ENCODE measurements around the gene ILF2. TPM values are rescaled to one million over a fixed set of nuclear protein-coding genes. Genes with fewer than 3 reads are reported as not detected.
A peak's percentile ranks its signal among the peaks of the same experiment; 100 is the strongest.

Gene ILF2
- polyA plus RNA-seq, 1 of the 3 experiments (the other 2 are of a cell fraction): 189 TPM

GRCh38 chr1:153652805-153653500 is 17.8 kb downstream of the ILF2 start:
- DNase-seq: no peak
- Histone ChIP-seq H3K4me2 (no peak overlapping the region), H3K4me1 (ENCODE audit: control insufficient read depth in 1 of 2, insufficient read depth in 2 of 2, low read depth in 1 of 2, low read length in 1 of 2) (peaks cover 0 to 10% of the 10 kb centered on the region in 2 experiments; a peak in 1 of 4 replicates), H3K4me3 (ENCODE audit: low read depth in 2 of 2, low read length in 1 of 2) (no peak overlapping the region), H3K27me3 (ENCODE audit: insufficient read depth) (no peaks in the 10 kb centered on the region), H3K36me3 (replicated peaks in 1 of 2; ENCODE audit: control insufficient read depth in 1 of 2, insufficient read depth in 2 of 2, low read length in 1 of 2) (no peaks in the 10 kb centered on the region), H3K9ac (no peak overlapping the region), H3F3A (replicated peaks; ENCODE audit: insufficient read depth) (no peaks in the 10 kb centered on the region), H3K27ac (ENCODE audit: low read depth in 2 of 2, low read length in 1 of 2) (no peak overlapping the region), H3K9me3 (no peaks in the 10 kb centered on the region), H2AFZ (ENCODE audit: low read depth) (no peak overlapping the region), H4K20me1 (ENCODE audit: insufficient read depth) (no peaks in the 10 kb centered on the region), H3K9me2 (no peaks in the 10 kb centered on the region), H3K79me2 (ENCODE audit: insufficient read depth) (no peaks in the 10 kb centered on the region)
- POLR2A ChIA-PET: no interaction called here
- CTCF ChIA-PET: interaction anchor here (1.2 to 1.7 kb wide), 2 partner anchors 25 to 82 kb away, joined by 3 to 7 read pairs; no protein-coding TSS in a partner anchor
- peak; percentile 20; the same call in 1 of the 2 replicates for TF ChIP-seq FOSL2 (IDR thresholded peaks at IDR 0.05; ENCODE audit: borderline replicate concordance, low read depth)
- no peak for TF ChIP-seq MEF2A (IDR thresholded peaks at IDR 0.05; ENCODE audit: borderline replicate concordance, low read depth)
- 82% methylated on average over 3 of the region's 3 CpGs for WGBS (ENCODE audit: low lambda C conversion rate)

DNA sequence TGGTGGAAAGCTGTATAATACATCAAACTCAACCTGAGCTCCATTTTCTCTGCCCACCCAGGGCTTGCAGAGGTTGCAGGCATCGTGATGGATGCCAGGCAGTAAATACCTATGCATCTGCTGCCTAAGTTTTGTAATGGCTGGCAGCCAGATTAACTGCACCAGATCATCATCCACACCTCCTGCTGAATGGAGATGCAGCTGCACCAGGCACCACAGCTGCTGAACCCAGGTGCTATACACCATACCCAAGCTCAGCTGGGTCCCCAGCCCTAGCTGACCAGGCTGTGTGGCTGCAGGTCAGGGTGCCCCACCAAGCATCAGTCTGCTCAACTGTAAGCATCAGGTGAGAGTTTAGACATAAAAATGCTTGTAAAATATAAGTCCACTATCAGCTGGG is 19.0 kb downstream of the ILF2 start:
- no peak overlapping the region for H2AFZ ChIP-seq (ENCODE audit: low read depth)
- CTCF ChIA-PET: interaction anchor here (1.7 kb wide), 1 partner anchor 26 kb away, joined by 7 read pairs; no protein-coding TSS in a partner anchor
- no peaks in the 10 kb centered on the region for H3K27me3 ChIP-seq (ENCODE audit: insufficient read depth)
- H3K36me3 ChIP-seq (replicated peaks in 1 of 2; ENCODE audit: control insufficient read depth in 1 of 2, insufficient read depth in 2 of 2, low read length in 1 of 2): peaks cover 0 to 1% of the 10 kb centered on the region in 2 experiments
- no peak overlapping the region for H3K27ac ChIP-seq (ENCODE audit: low read depth in 2 of 2, low read length in 1 of 2)
- TF ChIP-seq NFIC (IDR thresholded peaks at IDR 0.05; ENCODE audit: borderline replicate concordance): no peak
- TF ChIP-seq JUND (IDR thresholded peaks at IDR 0.05): no peak
- no peak for TF ChIP-seq SMC3 (IDR thresholded peaks at IDR 0.05; ENCODE audit: low read depth, low read length)
- TF ChIP-seq PBX3 (IDR thresholded peaks at IDR 0.05): no peak
- TF ChIP-seq, protein P1, sequence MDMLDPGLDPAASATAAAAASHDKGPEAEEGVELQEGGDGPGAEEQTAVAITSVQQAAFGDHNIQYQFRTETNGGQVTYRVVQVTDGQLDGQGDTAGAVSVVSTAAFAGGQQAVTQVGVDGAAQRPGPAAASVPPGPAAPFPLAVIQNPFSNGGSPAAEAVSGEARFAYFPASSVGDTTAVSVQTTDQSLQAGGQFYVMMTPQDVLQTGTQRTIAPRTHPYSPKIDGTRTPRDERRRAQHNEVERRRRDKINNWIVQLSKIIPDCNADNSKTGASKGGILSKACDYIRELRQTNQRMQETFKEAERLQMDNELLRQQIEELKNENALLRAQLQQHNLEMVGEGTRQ (IDR thresholded peaks at IDR 0.05; ENCODE audit: borderline replicate concordance, low read depth, low read length): no peak
- no peak for TF ChIP-seq RFX5 (IDR thresholded peaks at IDR 0.05; ENCODE audit: low read length)
- TF ChIP-seq, protein P2, sequence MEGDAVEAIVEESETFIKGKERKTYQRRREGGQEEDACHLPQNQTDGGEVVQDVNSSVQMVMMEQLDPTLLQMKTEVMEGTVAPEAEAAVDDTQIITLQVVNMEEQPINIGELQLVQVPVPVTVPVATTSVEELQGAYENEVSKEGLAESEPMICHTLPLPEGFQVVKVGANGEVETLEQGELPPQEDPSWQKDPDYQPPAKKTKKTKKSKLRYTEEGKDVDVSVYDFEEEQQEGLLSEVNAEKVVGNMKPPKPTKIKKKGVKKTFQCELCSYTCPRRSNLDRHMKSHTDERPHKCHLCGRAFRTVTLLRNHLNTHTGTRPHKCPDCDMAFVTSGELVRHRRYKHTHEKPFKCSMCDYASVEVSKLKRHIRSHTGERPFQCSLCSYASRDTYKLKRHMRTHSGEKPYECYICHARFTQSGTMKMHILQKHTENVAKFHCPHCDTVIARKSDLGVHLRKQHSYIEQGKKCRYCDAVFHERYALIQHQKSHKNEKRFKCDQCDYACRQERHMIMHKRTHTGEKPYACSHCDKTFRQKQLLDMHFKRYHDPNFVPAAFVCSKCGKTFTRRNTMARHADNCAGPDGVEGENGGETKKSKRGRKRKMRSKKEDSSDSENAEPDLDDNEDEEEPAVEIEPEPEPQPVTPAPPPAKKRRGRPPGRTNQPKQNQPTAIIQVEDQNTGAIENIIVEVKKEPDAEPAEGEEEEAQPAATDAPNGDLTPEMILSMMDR (IDR thresholded peaks at IDR 0.05): no peak
- TF ChIP-seq ZBTB33 (IDR thresholded peaks at IDR 0.05; ENCODE audit: borderline replicate concordance, low read depth): no peak
- TF ChIP-seq EZH2phosphoT487 (IDR thresholded peaks at IDR 0.05; ENCODE audit: borderline replicate concordance, low read depth): no peak
- no peak for TF ChIP-seq FOXM1 (IDR thresholded peaks at IDR 0.05; ENCODE audit: low read depth)
- TF ChIP-seq REST (IDR thresholded peaks at IDR 0.05; ENCODE audit: low read depth, low read length): no peak
- TF ChIP-seq FOSL2 (IDR thresholded peaks at IDR 0.05; ENCODE audit: borderline replicate concordance, low read depth): no peak
- TF ChIP-seq RCOR1 (IDR thresholded peaks at IDR 0.05; ENCODE audit: low read length): no peak
- peaks cover 0 to 10% of the 10 kb centered on the region in 2 experiments; a peak in 1 of 4 replicates for H3K4me1 ChIP-seq (ENCODE audit: control insufficient read depth in 1 of 2, insufficient read depth in 2 of 2, low read depth in 1 of 2, low read length in 1 of 2)
- no peak overlapping the region for H3K9ac ChIP-seq
- H3K4me2 ChIP-seq: no peak overlapping the region
- no peaks in the 10 kb centered on the region for H3F3A ChIP-seq (replicated peaks; ENCODE audit: insufficient read depth)
- DNase-seq: no peak
- H4K20me1 ChIP-seq (ENCODE audit: insufficient read depth): no peaks in the 10 kb centered on the region
- no peak overlapping the region for H3K4me3 ChIP-seq (ENCODE audit: low read depth in 2 of 2, low read length in 1 of 2)
- no peaks in the 10 kb centered on the region for H3K9me3 ChIP-seq
- H3K79me2 ChIP-seq (ENCODE audit: insufficient read depth): no peaks in the 10 kb centered on the region
- H3K9me2 ChIP-seq: no peaks in the 10 kb centered on the region
- WGBS (ENCODE audit: low lambda C conversion rate): 88% methylated on average over 1 of the region's 1 CpG
- POLR2A ChIA-PET: interaction anchor here (0.8 kb wide), 1 partner anchor 14 kb away, joined by 3 read pairs; no protein-coding TSS in a partner anchor

All from SK-N-SH (cell line).